NCI-H526 (cell line): ENCODE data around the gene F13B.
"Not testable (repeated sequence)": the region's sequence is repeated elsewhere in the genome, so short reads cannot be mapped to it uniquely, and the experiment has no call there.

Source experiments
- DNase-seq, 2 experiments: peaks; one replicate each; lab custom pipeline; 2025; lab: John Stamatoyannopoulos, UW

F13B gene, protein sequence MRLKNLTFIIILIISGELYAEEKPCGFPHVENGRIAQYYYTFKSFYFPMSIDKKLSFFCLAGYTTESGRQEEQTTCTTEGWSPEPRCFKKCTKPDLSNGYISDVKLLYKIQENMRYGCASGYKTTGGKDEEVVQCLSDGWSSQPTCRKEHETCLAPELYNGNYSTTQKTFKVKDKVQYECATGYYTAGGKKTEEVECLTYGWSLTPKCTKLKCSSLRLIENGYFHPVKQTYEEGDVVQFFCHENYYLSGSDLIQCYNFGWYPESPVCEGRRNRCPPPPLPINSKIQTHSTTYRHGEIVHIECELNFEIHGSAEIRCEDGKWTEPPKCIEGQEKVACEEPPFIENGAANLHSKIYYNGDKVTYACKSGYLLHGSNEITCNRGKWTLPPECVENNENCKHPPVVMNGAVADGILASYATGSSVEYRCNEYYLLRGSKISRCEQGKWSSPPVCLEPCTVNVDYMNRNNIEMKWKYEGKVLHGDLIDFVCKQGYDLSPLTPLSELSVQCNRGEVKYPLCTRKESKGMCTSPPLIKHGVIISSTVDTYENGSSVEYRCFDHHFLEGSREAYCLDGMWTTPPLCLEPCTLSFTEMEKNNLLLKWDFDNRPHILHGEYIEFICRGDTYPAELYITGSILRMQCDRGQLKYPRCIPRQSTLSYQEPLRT

DNA sequence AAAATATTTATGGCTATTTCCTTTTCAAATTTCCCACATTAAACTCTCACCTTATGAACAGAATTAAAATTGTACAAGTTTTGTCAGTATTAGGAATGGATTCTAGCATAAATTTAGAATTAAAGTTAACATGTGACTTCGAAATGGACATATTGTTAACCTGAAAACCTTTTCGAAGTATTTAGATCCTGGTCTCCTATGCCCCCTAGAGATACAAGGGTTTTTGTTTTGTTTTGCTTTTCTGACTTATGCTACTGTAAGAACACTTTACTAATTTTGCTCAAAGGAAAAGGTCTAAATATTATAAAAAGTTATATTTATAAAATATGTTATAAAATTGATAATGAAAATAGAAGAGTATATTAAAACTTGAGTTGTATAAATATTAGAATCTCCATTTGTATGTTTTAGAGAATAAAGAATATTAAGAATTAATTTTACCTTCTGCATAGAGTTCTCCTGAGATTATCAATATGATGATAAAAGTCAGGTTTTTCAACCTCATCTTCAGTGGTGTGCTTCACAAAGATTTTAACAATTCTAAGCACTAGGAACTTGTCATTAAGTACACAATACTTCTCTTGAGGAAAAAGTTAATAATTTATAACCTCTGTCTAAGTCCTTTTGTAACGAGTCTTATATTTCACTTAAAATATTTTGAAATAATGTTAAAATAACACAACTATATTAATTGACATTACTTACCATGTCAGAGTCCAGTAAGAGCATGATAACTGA, at the start of gene F13B:
Gene F13B, minus strand, starts transcription at position 542 of the 738 bp plus-strand sequence. Its CDS starts 37 bp downstream, at position 505.
- no peak for DNase-seq

DNA sequence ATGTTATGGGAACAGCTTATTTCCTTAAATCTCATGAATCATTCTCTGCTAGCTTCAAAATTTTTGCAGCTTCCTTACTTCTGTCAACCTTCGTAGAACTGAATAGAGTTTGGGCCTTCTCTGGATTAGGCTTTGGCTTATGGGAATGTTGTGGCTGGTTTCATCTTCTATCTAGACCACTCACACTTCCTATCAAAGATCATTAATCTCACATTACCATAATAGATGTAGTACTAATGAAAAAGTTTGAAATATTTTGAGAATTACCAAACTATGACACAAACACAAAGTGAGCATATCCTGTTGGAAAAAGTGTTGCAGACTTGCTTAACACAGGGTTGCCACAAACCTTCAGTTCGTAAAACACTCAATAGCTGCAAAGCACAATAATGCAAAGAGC, 49.1 kb upstream of the F13B start:
- DNase-seq, result no peak

DNA sequence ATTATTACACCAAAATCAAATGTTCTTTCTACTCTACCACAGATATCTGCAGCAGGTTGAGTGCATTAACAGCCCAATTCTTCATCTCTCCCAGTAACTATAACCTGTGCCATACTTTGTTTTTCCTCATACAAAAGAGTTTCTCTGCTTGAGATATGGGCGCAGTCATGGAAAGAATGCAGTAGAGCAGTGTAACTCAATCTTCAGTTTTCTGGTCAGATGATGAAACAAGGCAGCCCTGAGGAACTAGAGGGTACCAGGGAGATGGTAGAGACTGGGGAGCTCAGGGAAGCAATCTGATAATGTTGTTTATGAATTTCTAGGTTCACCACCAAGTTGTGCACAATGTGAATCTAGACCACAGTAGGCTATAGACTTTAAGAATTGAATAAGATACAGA, 39.8 kb upstream of the F13B start:
- no peak for DNase-seq

DNA sequence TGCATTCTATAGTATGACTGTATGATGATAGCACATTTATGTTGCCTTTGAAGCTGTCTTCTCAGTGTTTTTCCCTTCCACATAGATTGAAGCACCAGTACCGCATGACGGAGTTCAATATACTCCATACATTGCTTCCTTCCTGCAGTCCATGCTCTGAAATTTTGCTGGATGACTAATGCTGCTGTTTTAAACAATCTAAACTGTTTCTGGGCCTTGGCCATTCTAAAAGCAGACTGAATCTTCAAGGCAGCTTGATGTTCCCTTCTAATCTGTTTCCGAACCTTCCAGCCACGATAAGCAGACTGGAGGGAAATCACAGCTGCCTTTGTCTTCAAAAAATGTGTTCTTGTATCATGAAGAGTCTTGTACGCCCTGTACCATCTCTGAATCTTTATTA, 36.2 kb upstream of the F13B start:
- no peak for DNase-seq

DNA sequence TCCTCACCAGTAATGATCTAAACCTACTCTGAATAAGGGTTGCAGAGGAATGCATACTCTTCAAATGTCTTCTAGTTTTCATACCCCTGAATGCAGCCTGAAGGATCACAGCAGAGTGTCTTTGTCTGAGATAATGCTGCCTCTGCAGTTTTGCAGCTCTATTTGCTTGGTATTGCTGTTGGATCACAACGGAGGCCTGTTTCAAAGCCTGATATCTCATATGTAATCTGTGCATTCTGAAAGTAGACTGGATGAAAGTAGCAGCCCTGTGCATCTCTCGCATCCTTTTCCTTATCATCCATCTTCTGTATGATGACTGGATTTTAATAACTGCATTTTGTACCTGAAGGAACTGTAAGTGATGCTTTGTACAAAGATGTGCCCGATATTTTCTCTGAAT, 34.9 kb upstream of the F13B start:
- no peak for DNase-seq

DNA sequence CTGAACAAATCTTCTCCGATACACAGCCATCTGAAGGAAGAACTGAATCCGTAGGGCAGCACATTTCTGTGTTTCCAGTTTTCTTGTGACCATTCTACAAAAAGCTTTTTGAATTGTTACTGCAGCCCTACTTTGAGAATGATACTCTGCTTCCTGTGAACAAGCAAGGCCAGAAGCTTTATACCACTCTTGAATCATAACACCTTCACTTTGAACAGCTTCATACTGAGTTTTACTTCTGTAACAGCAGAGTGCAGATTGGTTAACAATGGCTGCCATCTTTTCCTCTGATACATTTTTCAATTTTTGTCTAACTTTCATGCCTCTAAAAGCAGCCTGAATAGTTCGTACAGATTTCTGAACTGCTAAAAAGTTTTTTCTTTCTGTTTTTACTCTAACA, 33.6 kb upstream of the F13B start:
- DNase-seq, result no peak

DNA sequence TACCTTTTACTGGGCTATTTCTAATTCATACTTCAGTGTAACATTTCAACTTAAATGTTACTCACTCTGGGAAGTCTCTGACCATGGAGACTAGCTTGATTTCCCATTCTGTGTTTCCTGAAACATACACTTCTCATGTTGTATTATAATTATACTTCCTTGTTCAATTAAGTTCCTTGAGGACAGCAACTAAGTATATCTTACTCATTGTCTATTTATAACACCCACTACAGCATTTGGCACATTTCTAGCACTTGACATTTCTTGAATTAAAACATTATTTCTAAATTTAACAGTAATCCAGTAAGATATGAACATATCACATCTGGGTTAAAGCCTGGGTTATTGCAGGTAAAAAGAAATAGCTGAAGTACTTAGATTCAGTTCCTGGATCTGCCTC, 32.4 kb upstream of the F13B start:
- DNase-seq, result no peak

DNA sequence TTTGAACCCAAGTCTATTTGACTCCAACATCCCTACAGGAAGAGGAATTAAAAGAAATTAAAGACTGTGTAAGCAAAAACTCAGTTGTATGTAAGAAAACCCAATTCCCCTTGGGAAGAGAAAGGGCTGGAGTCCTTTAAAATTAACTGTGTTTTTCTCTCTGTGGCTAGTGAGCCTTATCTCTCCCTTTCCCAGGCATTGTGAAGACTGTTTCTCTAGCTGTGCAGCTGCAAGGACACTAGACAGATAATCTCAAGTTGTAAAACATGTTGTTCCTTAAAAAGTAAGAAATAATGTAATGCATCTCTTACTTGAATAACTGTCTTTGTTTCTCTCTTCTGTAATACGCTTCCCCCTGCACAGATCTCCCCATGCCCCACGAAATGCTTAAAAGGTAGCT, 29.9 kb upstream of the F13B start:
- DNase-seq, result not testable (repeated sequence)

DNA sequence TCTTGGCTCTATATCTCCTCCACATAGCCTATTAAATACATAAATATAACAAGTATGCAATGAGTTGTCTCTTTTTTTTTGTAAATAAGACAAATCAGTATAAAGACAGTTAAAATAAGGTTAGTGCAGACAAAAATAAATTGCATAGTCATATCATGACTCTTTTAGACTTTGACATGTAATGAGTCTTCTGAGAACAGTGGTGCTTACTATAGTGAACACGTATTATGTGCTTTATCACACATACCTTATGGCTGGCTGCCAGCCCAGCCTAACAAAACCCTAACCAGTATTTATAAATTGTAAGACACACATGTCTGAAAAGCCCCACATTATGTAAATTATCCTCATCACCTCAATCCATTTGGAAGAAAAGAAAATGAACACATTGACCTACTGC, 29.1 kb upstream of the F13B start:
- no peak for DNase-seq

DNA sequence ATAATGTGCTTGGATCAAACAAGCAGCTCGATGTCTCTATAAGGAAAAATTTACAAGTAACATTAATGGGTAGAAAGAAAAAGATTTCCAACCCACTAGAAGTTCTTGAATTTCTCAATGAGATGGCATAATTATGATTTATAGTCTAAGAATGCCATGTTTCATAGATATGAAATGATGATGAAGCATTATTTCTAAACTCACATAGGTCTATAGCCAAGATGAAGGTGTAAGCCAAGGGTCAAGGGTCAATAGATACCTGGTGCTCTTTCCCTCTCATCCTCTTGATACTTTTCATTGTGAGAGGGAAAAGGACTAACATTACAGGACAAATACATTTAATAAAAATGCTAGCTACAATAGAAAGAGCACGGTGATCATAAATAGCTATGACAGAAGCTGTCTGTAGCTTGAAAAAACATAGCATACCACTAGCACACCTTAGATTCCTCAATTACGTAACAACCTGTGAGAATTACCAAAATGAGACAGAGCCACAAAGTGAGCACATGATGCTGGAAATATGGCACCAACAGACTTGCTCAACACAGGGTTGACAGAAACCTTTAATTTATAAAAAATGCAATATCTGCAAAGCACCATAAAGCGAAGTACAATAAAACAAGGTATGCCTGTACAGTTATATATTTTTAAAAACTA, 26.3 kb upstream of the F13B start:
- DNase-seq, result no peak

DNA sequence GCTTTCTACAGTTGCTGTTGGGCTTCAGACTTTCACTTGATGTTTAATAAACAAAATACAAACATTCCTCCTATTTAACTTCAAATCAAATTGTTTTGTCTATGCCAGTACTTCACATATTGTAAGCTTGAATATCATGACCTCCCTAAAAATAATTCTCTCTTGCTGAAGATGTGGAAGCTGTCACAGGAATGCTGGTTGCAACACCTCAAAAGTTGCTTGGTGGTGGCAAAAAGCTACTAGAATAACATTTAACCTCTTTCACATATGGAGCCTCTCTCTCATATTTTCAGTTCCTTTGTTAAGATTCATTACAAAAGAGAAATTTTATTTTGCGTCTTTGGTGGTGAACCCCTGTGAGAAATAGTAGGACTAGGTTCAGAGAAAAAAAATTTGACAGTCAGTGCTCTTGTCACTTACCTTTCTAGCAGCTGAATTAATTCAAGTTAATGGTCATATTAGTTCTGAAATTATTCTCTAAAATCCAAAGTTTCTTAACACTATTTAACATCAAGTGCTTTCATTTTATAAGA, 25.5 kb upstream of the F13B start:
- no peak for DNase-seq

DNA sequence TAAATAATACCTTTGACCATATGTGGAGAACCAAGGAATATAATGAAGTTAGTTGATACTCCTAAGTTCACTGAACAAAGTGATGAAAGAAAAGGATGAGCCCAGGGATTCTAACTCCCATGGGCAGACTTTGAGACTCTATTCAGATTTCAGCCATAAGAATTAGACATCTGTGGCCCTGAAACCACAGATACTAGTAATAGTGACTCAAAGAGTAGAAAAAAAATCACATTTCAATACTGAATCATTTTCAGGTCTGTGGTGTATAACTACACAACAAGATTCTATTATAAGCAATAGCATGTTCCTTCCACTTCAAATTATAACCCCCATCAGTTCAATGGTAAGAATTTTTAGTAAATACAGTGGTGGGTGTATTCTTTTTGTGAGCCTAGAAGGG, 16.4 kb upstream of the F13B start:
- no peak for DNase-seq

DNA sequence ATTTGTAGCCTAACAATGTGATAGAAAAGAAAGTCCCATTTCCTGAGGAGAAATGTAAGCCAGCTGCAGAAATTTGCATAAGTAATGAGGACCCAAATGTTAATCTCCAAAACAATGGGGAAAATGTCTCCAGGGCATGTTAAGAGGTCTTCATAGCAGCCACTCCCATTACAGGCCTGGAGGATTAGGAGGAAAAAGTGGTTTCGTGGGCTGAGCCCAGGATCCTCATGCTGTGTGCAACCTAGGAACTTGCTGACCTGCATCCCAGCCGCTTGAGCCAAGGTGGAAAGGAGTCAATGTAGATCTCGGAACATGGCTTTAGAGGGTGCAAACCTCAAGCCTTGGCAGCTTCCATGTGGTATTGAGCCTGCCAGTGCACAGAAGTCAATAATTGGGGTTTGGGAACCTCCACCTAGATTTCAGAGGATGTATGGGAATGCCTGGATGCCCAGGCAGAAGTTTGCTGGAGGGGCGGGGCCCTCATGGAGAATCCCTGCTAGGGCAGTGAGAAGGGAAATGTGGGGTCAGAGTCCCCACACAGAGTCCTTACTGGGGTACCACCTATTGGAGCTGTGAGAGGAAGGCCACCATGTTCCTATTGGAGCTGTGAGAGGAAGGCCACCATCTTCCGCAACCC, 14.2 kb upstream of the F13B start:
- DNase-seq, result no peak

DNA sequence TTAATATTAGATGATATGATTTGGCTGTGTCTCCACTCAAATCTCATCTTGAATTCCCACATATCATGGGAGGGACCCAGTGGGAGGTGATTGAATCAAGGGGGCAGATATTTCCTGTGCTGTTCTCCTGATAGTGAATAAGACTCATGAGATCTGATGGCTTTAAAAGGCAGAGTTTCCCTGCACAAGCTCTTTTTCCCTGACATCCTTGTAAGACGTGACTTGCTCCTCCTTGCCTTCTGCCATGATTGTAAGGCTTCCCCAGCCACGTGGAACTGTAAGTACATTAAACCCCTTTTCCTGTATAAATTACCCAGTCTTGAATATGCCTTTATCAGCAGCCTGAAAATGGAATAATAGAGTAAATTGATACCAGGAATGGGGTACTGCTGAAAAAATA, 13.3 kb upstream of the F13B start:
- DNase-seq, result no peak

DNA sequence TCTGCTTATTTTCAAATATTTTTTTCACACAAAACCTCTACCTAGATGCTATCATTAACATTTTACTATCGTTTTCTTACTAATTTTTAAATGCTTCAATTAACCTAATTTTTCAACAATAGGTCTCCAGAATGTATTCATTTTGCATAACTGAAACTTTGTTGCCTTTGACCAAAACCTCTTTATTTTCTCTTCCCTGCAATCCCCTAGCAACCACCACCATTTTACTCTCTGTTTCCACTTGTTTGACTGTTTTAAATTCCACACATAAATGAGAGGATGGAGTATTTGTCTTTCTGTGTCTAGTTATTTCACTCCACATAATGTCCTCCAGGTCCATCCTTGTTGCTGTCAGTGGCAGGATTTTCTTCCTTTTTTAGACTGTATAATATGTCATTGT, 9.5 kb upstream of the F13B start:
- DNase-seq, result no peak

DNA sequence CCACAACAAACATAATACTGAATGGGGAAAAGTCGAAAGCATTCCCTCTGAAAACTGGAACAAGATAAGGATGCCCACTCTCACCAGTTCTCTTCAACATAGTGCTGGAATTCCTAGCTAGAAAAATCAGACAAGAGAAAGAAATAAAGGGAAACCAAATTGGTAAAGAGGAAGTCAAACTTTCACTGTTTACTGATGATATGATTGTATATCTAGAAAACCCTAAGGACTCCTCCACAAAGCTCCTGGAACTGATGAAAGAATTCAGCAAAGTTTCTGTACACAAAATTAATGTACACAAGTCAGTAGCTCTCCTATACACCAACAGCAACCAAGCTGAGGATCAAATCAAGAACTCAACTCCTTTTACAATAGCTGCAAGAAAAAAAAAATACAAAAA, 6.9 kb upstream of the F13B start:
- no peak for DNase-seq

DNA sequence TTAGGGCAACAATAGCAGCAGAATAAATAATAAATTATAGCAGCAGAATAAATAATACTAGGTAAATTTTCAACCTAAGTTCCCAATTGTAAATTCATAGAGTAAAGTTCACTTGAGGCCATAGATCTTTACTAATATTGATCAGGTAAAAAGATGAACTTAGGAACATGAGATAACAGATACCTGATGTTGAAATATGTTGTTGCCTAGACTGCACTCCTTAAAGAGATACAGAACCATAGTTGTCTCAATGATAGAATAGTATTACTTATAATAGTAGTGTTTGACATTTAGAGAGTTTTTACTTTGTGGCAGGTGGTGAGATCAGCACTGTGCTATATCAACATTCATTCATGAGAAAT, 378 bp upstream of the F13B start:
- no peak for DNase-seq

DNA sequence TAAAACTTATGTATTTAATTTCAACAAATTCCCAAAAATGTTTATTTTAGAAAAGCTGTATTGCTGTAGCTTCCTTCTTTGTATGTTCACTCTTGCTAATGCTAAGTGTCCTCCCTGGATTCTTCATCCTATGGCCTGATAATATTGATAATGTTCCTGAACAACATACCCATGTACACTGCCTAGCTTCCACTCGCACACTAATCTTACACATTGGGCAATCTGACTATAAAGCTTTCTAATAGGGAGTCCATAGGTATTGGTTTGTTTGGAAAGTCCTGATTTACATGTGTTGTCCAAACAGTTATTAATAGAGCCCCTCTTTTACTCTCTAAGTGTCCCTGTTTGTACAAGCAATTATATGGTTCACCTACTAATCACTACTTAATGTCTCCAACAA, 783 bp downstream of the F13B start:
- no peak for DNase-seq

DNA sequence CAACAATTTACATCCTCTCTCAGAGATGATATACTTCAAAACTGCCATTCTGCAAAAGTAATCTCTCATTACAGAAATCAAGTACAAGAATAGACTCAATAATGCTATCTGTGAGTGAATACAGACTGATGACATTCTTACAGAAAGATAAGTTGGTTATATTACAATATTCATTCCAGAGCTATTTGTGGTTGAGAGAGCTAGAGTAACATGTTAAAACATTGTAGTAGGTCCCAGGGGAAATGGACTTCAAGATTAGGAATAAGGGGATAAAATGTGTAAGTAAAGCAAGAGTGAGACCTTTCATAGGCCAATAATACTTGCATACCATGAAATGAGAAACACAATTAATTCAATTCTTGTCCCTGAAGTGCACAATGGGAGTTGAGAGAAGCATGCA, 1.5 kb downstream of the F13B start:
- no peak for DNase-seq

DNA sequence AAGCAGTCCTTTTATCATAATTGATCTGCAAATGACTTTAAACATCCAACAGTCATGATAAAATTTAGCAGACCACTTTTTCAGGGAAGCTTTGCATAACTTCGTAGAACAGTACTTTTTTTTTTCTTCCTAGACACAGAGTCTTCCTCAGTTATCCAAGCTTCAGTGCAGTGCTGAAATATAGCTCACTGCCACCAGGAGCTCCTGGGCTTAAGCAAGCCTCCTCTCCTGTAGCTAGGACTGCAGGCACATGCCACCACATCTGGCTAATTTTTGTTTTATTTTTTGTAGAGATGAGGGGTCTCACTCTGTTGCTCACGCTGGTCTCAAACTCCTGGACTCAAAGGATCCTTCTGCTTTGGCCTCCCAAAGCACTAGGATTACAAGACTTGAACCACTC, 3.8 kb downstream of the F13B start:
- DNase-seq, result no peak

DNA sequence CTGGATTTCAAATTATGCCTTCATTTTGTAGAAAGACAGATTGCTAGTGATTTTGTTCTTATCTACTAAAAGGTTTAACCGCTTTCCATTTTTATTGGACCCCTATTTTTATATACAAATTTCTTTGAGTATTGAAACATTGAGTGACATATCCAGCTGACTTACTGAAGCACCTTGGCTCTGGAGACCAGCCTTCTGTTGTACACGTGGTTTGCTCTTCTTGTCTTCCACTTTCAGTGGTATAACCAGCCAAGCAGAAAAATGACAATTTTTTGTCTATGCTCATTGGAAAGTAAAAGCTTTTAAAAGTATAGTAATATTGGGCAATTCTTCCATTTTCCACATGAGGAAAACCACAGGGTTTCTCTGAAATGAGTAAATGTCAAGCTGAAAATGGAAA, 4.4 kb downstream of the F13B start:
- DNase-seq, result no peak

DNA sequence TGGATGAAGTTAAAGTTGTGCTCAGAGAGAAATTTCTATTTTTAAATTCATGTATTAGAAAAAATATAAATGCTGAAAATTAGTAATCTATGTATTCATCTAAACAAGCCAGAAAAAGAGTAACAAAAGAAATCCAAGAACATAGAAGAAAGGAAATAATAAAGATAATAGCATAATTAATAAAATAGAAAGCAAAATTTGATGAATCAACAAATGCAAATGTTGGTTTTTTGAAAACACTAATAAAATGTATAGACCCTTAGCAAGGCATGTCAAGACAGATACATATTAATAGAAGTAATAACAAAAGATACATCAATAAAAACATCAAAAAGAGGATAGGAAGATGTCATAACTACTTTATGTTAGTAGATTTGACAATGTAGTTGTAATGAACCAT, 18.0 kb downstream of the F13B start:
- no peak for DNase-seq
